HepG2 (cell line): Measurements from ENCODE around the gene STK17A. TPM values are rescaled to one million over a fixed set of nuclear protein-coding genes. Genes with fewer than 3 reads are reported as not detected.

Experiments used
- ATAC-seq: fragments of 200-7000 bp; cut with Tn5 transposase; 3 replicates; pipeline ENCODE4 v1.9.1; 2020; ENCODE audit warnings: mild to moderate bottlenecking, moderate library complexity
- BruUV-seq: library from RNA; stranded (reverse); fragments of 400-500 nt; replicated peaks from 2 replicates; lab custom pipeline; 2021; lab: Mats Ljungman, UMichigan
- CTCF ChIA-PET: fragments of 300-600 bp; formaldehyde crosslinking; extraction: SDS; loops from one replicate; lab custom pipeline; 2021; ENCODE audit warnings: low total read pairs, inconsistent platforms, low intra/inter-chr PET ratio; lab: Yijun Ruan, JAX
- POLR2A ChIA-PET: fragments of 350-600 bp; sonication (Branson Sonifier 250); formaldehyde crosslinking; loops from one replicate; lab custom pipeline; 2020; ENCODE audit warnings: antibody characterized with exemption, inconsistent platforms; lab: Yijun Ruan, JAX
- DNase-seq: peaks from one replicate; pipeline ENCODE4 v3.0.0-alpha.2; 2015; ENCODE audit warnings: low spot score
- FAIRE-seq: peaks from 3 replicates; lab custom pipeline; 2011; peaks lifted over from hg19 to GRCh38; lab: Jason Lieb, UNC
- H2AFZ ChIP-seq: one replicate; pipeline ENCODE4 v1.6.1; 2011; ENCODE audit warnings: low read length, inconsistent platforms
- H3K27ac ChIP-seq: fragments of 300-600 bp; 3 replicates; pipeline ENCODE4 v1.8.0; 2011; ENCODE audit warnings: mixed run types, mild to moderate bottlenecking, mixed read lengths, low read length, inconsistent platforms; ENCODE audit not compliant: insufficient read depth; ENCODE audit errors: extremely low read length
- H3K27me3 ChIP-seq, 2 experiments: fragments of 200-600 bp in 1 of 2; 2 replicates in 1 of 2; 3 replicates in 1 of 2; pipeline versions ENCODE4 v1.6.0 to v1.8.0; 2011; ENCODE audit warnings: low read length in 2 of 2, mild to moderate bottlenecking in 2 of 2, moderate library complexity in 2 of 2, inconsistent platforms in 1 of 2; ENCODE audit not compliant: insufficient read depth in 2 of 2, control insufficient read depth in 1 of 2
- H3K36me3 ChIP-seq, 2 experiments: fragments of 200-600 bp in 1 of 2; replicated peaks in 1 of 2; 2 replicates in 1 of 2; 3 replicates in 1 of 2; pipeline versions ENCODE4 v1.5.1 to v1.8.0; 2011; ENCODE audit warnings: low read length in 2 of 2, inconsistent platforms in 1 of 2; ENCODE audit not compliant: insufficient read depth in 2 of 2, control insufficient read depth in 1 of 2
- H3K4me1 ChIP-seq: 2 replicates; pipeline ENCODE4 v1.5.1; 2012; ENCODE audit warnings: low read length, inconsistent platforms; ENCODE audit not compliant: insufficient read depth
- H3K4me2 ChIP-seq: 2 replicates; pipeline ENCODE4 v1.6.0; 2011; ENCODE audit warnings: low read depth, low read length, inconsistent platforms
- H3K4me3 ChIP-seq, 3 experiments: fragments of 200-600 bp in 1 of 3; sonication (generic), shearing (Covaris generic) in 1 of 3; replicated peaks in 1 of 3; 2 replicates each; pipeline ENCODE4 v1.5.1; 2011 to 2016; ENCODE audit warnings: low read length in 3 of 3, inconsistent platforms in 2 of 3, low read depth in 2 of 3, mild to moderate bottlenecking in 2 of 3, control low read depth in 1 of 3, mixed read lengths in 1 of 3; ENCODE audit not compliant: insufficient read depth in 1 of 3
- H3K79me2 ChIP-seq: one replicate; pipeline ENCODE4 v1.6.1; 2011; ENCODE audit warnings: low read length, inconsistent platforms; ENCODE audit not compliant: insufficient read depth
- H3K9ac ChIP-seq: 2 replicates; pipeline ENCODE4 v1.6.0; 2011; ENCODE audit warnings: mild to moderate bottlenecking, low read depth, low read length, inconsistent platforms; ENCODE audit not compliant: insufficient read depth
- H3K9me3 ChIP-seq: 2 replicates; pipeline ENCODE4 v1.5.1; 2012; ENCODE audit warnings: mild to moderate bottlenecking, low read length
- H4K20me1 ChIP-seq: 2 replicates; pipeline ENCODE4 v1.6.0; 2011; ENCODE audit warnings: inconsistent platforms, mild to moderate bottlenecking, low read length, moderate library complexity; ENCODE audit not compliant: insufficient read depth
- AGO2 ChIP-seq: fragments of 200-400 bp; formaldehyde crosslinking; optimal IDR thresholded peaks from 2 replicates; pipeline ENCODE3; 2017; ENCODE audit warnings: mild to moderate bottlenecking, low read depth, low read length, moderate library complexity
- PHB2 ChIP-seq: fragments of 450-650 bp; IDR thresholded peaks from 2 replicates; pipeline ENCODE4 v1.6.1; 2018; ENCODE audit not compliant: partially characterized antibody
- WGBS: methylation state at CpG from one replicate; pipeline ENCODE4 v1.1.6; 2017; ENCODE audit warnings: low lambda C conversion rate; 5-methylcytosine and 5-hydroxymethylcytosine counted together
- in situ Hi-C: cut with HindIII; loops from 2 replicates; pipeline ENCODE4 v1.10.0; 2017; ENCODE audit warnings: low pct_unique_long_range_greater_than_20kb; ENCODE audit not compliant: extremely low pct_ligation_motif_present
- intact Hi-C: fragments of 100-400 bp; cut with micrococcal nuclease; formaldehyde crosslinking; loops from one replicate; pipeline ENCODE4 v1.10.0; 2022; ENCODE audit not compliant: unreplicated experiment
- polyA plus RNA-seq, 8 experiments: library from polyadenylated mRNA; depleted of rRNA in 3 of 8; stranded (reverse) in 7 of 8; unstranded in 1 of 8; fragments of >200 nt; fragmentation: Illumina TruSeq in 4 of 8; extraction: Trizol in 4 of 8; gene quantifications; 2 replicates each; pipeline versions ENCODE4 v1.2.1 to v1.2.3, GENCODE V29; 2011 to 2016; ENCODE audit warnings: low read depth in 4 of 8, missing spikeins in 1 of 8, mixed read lengths in 1 of 8; ENCODE audit not compliant: insufficient read depth in 1 of 8
- total RNA-seq, 5 experiments: library from RNA; depleted of rRNA; stranded (reverse); fragments of >200 nt; fragmentation: Illumina TruSeq; extraction: Trizol; gene quantifications; 2 replicates each; pipeline ENCODE4 v1.2.3, GENCODE V29; 2016; ENCODE audit warnings: low read depth in 1 of 5
- TF ChIP-seq, protein P1 (sequence below): sonication (generic); formaldehyde crosslinking; IDR thresholded peaks from 2 replicates; pipeline ENCODE4 v1.4.0; 2020; ENCODE audit warnings: low read depth, missing genetic modification reagents
- TF ChIP-seq, protein P2 (sequence below): sonication (generic); formaldehyde crosslinking; IDR thresholded peaks from 2 replicates; pipeline ENCODE4 v1.5.1; 2020; ENCODE audit warnings: mild to moderate bottlenecking, missing genetic modification reagents, moderate library complexity
- TF ChIP-seq, protein P3 (sequence below): sonication (generic); formaldehyde crosslinking; IDR thresholded peaks from 2 replicates; pipeline ENCODE4 v1.8.0; 2022; ENCODE audit warnings: mild to moderate bottlenecking, missing genetic modification reagents, moderate library complexity
- TF ChIP-seq, protein P4 (sequence below), 2 experiments: IDR thresholded peaks; 2 replicates each; pipeline ENCODE4 v1.6.1; 2011 to 2012; ENCODE audit warnings: low read length in 2 of 2, borderline replicate concordance in 1 of 2, low read depth in 1 of 2, mild to moderate bottlenecking in 1 of 2, moderate library complexity in 1 of 2

Gene STK17A
- total and polyA plus RNA-seq, 2 of the 13 experiments (the other 11 are each of a cell fraction or from before 2014, with no cell fraction given) = 18.6 to 24.3 TPM

DNA sequence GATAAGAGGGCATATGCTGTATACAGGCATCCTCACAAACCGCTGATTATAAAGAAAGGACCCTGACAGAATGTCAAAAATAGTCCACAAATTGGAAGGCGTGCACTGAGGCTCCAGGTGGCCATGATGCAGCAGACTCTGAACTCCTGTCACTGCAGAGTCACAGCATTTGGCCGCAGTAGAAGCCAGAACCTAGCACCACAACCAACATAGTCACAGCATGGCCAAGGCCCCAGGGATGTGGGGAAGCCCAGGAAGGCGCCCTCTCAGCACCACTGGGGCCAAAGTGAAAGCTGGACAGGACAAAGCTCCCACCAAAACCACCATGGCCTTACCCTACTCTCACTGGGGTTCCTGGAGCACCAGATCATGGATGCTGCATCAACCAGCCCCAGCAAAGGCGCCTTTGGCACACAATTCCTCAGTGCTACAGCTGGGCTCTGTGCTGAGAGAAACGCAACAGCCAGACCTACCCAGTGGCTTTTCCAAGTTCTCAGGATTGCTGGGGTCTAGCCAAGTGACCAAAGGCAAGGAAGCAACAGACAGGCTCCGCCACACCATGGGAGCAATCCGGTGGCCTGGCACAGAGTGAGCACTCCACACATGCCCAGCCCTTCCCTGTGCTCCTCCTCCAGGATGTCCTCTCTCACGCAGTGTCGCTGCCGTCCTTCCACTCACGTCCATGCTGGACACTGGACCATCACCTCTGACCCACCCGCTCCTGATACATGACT, 60.2 kb downstream of the STK17A start:
- 96% methylated on average over 9 of the region's 13 CpGs for WGBS
- Histone ChIP-seq H3K36me3 (peaks cover 23 to 53% of the 10 kb centered on the region in 2 experiments), H3K27ac (no peak overlapping the region), H3K79me2 (peaks cover 3% of the 10 kb centered on the region), H3K4me3 (no peak overlapping the region), H3K9ac (no peak overlapping the region), H2AFZ (no peak overlapping the region), H4K20me1 (no peaks in the 10 kb centered on the region), H3K9me3 (no peaks in the 10 kb centered on the region), H3K4me2 (no peak overlapping the region), H3K27me3 (no peaks in the 10 kb centered on the region), H3K4me1 (peaks cover 48% of the 10 kb centered on the region)
- BruUV-seq = no TSS peak
- in situ Hi-C loops (loop anchor here (10.0 kb wide), 1 partner anchor 52 kb away; no protein-coding TSS in a partner anchor), intact Hi-C loops (loop anchor here (5.0 kb wide), 2 partner anchors 59 to 61 kb away; partner anchors contain the start of gene STK17A)
- DNase-seq (no peak), ATAC-seq (no peak), FAIRE-seq (no peak)
- ChIA-PET CTCF (no interaction called here), POLR2A (no interaction called here)
- TF ChIP-seq, protein P1, sequence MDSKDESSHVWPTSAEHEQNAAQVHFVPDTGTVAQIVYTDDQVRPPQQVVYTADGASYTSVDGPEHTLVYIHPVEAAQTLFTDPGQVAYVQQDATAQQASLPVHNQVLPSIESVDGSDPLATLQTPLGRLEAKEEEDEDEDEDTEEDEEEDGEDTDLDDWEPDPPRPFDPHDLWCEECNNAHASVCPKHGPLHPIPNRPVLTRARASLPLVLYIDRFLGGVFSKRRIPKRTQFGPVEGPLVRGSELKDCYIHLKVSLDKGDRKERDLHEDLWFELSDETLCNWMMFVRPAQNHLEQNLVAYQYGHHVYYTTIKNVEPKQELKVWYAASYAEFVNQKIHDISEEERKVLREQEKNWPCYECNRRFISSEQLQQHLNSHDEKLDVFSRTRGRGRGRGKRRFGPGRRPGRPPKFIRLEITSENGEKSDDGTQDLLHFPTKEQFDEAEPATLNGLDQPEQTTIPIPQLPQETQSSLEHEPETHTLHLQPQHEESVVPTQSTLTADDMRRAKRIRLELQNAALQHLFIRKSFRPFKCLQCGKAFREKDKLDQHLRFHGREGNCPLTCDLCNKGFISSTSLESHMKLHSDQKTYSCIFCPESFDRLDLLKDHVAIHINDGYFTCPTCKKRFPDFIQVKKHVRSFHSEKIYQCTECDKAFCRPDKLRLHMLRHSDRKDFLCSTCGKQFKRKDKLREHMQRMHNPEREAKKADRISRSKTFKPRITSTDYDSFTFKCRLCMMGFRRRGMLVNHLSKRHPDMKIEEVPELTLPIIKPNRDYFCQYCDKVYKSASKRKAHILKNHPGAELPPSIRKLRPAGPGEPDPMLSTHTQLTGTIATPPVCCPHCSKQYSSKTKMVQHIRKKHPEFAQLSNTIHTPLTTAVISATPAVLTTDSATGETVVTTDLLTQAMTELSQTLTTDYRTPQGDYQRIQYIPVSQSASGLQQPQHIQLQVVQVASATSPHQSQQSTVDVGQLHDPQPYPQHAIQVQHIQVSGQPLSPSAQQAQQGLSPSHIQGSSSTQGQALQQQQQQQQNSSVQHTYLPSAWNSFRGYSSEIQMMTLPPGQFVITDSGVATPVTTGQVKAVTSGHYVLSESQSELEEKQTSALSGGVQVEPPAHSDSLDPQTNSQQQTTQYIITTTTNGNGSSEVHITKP (CRISPR knock-in tag) = no peak
- TF ChIP-seq PHB2 = no peak
- TF ChIP-seq, protein P2, sequence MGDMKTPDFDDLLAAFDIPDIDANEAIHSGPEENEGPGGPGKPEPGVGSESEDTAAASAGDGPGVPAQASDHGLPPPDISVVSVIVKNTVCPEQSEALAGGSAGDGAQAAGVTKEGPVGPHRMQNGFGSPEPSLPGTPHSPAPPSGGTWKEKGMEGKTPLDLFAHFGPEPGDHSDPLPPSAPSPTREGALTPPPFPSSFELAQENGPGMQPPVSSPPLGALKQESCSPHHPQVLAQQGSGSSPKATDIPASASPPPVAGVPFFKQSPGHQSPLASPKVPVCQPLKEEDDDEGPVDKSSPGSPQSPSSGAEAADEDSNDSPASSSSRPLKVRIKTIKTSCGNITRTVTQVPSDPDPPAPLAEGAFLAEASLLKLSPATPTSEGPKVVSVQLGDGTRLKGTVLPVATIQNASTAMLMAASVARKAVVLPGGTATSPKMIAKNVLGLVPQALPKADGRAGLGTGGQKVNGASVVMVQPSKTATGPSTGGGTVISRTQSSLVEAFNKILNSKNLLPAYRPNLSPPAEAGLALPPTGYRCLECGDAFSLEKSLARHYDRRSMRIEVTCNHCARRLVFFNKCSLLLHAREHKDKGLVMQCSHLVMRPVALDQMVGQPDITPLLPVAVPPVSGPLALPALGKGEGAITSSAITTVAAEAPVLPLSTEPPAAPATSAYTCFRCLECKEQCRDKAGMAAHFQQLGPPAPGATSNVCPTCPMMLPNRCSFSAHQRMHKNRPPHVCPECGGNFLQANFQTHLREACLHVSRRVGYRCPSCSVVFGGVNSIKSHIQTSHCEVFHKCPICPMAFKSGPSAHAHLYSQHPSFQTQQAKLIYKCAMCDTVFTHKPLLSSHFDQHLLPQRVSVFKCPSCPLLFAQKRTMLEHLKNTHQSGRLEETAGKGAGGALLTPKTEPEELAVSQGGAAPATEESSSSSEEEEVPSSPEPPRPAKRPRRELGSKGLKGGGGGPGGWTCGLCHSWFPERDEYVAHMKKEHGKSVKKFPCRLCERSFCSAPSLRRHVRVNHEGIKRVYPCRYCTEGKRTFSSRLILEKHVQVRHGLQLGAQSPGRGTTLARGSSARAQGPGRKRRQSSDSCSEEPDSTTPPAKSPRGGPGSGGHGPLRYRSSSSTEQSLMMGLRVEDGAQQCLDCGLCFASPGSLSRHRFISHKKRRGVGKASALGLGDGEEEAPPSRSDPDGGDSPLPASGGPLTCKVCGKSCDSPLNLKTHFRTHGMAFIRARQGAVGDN (CRISPR knock-in tag) = peak; percentile 29; the same call in 1 of the 2 replicates
- TF ChIP-seq, protein P3, sequence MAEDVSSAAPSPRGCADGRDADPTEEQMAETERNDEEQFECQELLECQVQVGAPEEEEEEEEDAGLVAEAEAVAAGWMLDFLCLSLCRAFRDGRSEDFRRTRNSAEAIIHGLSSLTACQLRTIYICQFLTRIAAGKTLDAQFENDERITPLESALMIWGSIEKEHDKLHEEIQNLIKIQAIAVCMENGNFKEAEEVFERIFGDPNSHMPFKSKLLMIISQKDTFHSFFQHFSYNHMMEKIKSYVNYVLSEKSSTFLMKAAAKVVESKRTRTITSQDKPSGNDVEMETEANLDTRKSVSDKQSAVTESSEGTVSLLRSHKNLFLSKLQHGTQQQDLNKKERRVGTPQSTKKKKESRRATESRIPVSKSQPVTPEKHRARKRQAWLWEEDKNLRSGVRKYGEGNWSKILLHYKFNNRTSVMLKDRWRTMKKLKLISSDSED (CRISPR knock-in tag) = no peak
- TF ChIP-seq AGO2 = peak; percentile 26
- TF ChIP-seq, protein P4, sequence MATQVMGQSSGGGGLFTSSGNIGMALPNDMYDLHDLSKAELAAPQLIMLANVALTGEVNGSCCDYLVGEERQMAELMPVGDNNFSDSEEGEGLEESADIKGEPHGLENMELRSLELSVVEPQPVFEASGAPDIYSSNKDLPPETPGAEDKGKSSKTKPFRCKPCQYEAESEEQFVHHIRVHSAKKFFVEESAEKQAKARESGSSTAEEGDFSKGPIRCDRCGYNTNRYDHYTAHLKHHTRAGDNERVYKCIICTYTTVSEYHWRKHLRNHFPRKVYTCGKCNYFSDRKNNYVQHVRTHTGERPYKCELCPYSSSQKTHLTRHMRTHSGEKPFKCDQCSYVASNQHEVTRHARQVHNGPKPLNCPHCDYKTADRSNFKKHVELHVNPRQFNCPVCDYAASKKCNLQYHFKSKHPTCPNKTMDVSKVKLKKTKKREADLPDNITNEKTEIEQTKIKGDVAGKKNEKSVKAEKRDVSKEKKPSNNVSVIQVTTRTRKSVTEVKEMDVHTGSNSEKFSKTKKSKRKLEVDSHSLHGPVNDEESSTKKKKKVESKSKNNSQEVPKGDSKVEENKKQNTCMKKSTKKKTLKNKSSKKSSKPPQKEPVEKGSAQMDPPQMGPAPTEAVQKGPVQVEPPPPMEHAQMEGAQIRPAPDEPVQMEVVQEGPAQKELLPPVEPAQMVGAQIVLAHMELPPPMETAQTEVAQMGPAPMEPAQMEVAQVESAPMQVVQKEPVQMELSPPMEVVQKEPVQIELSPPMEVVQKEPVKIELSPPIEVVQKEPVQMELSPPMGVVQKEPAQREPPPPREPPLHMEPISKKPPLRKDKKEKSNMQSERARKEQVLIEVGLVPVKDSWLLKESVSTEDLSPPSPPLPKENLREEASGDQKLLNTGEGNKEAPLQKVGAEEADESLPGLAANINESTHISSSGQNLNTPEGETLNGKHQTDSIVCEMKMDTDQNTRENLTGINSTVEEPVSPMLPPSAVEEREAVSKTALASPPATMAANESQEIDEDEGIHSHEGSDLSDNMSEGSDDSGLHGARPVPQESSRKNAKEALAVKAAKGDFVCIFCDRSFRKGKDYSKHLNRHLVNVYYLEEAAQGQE (IDR thresholded peaks at IDR 0.05; ENCODE audit: borderline replicate concordance in 1 of 2, low read depth in 1 of 2, low read length in 2 of 2) = no peak
